Measurements from ENCODE around the gene PPARG.

Gene PPARG

GRCh38 chr3:12300137-12300536 is 11.3 kb downstream of the PPARG start:
- peak; percentile 78 for DNase-seq (ENCODE audit: low read depth)
- TF ChIP-seq, protein P1, sequence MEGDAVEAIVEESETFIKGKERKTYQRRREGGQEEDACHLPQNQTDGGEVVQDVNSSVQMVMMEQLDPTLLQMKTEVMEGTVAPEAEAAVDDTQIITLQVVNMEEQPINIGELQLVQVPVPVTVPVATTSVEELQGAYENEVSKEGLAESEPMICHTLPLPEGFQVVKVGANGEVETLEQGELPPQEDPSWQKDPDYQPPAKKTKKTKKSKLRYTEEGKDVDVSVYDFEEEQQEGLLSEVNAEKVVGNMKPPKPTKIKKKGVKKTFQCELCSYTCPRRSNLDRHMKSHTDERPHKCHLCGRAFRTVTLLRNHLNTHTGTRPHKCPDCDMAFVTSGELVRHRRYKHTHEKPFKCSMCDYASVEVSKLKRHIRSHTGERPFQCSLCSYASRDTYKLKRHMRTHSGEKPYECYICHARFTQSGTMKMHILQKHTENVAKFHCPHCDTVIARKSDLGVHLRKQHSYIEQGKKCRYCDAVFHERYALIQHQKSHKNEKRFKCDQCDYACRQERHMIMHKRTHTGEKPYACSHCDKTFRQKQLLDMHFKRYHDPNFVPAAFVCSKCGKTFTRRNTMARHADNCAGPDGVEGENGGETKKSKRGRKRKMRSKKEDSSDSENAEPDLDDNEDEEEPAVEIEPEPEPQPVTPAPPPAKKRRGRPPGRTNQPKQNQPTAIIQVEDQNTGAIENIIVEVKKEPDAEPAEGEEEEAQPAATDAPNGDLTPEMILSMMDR (conservative IDR thresholded peaks at IDR 0.05; ENCODE audit: control insufficient read depth, insufficient read depth, low read depth, low read length), result no peak
- no peak overlapping the region for H3K4me3 ChIP-seq (ENCODE audit: control insufficient read depth, low read depth, low read length)

DNA sequence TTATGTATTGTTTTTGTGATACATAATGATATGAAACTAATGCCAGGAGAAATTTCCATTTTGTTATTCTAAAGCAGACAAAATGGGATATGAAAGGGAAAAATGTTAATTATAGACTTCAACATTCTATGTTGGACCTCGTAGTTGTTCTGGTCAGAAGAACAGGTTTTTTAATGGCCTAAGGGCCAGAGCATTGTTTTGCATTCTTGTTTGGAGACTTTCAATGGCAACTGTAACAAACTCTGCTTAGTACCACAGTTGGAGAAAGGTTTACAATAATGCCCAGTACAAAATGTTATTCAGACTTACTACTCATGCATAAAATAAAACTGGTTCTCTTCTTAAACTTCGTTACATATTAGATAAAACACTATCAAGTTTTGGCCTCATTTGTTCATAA is 12.2 kb downstream of the PPARG start:
- H3K4me3 ChIP-seq (ENCODE audit: control insufficient read depth, low read depth, low read length), result no peak overlapping the region
- no peak for DNase-seq (ENCODE audit: low read depth)
- TF ChIP-seq, protein P1 (conservative IDR thresholded peaks at IDR 0.05; ENCODE audit: control insufficient read depth, insufficient read depth, low read depth, low read length), result no peak

- no peak overlapping the region for H3K4me3 ChIP-seq (ENCODE audit: control insufficient read depth, low read depth, low read length)
- DNase-seq (ENCODE audit: low read depth), result no peak
- TF ChIP-seq, protein P1 (conservative IDR thresholded peaks at IDR 0.05; ENCODE audit: control insufficient read depth, insufficient read depth, low read depth, low read length), result no peak
Observed at GRCh38 chr3:12301513-12301912, 12.6 kb downstream of the PPARG start.

- TF ChIP-seq, protein P1 (conservative IDR thresholded peaks at IDR 0.05; ENCODE audit: control insufficient read depth, insufficient read depth, low read depth, low read length), result no peak
- no peak overlapping the region for H3K4me3 ChIP-seq (ENCODE audit: control insufficient read depth, low read depth, low read length)
- DNase-seq (ENCODE audit: low read depth), result no peak
Observed at GRCh38 chr3:12302564-12302963, 13.7 kb downstream of the PPARG start.

GRCh38 chr3:12303534-12303933 is 14.7 kb downstream of the PPARG start:
- TF ChIP-seq, protein P1 (conservative IDR thresholded peaks at IDR 0.05; ENCODE audit: control insufficient read depth, insufficient read depth, low read depth, low read length), result no peak
- DNase-seq (ENCODE audit: low read depth), result peak; percentile 99
- H3K4me3 ChIP-seq (ENCODE audit: control insufficient read depth, low read depth, low read length), result no peak overlapping the region

GRCh38 chr3:12303993-12304392 is 15.1 kb downstream of the PPARG start:
- no peak overlapping the region for H3K4me3 ChIP-seq (ENCODE audit: control insufficient read depth, low read depth, low read length)
- TF ChIP-seq, protein P1 (conservative IDR thresholded peaks at IDR 0.05; ENCODE audit: control insufficient read depth, insufficient read depth, low read depth, low read length), result no peak
- no peak for DNase-seq (ENCODE audit: low read depth)

- H3K4me3 ChIP-seq (ENCODE audit: control insufficient read depth, low read depth, low read length), result no peak overlapping the region
- DNase-seq (ENCODE audit: low read depth), result no peak
- TF ChIP-seq, protein P1 (conservative IDR thresholded peaks at IDR 0.05; ENCODE audit: control insufficient read depth, insufficient read depth, low read depth, low read length), result no peak
Observed at GRCh38 chr3:12307136-12307535, 18.3 kb downstream of the PPARG start.
